Measurements from ENCODE around the gene SYT7.

- no peak for TF ChIP-seq TAF1 (IDR thresholded peaks at IDR 0.05; ENCODE audit: borderline replicate concordance, low read depth, low read length)
- no peak for TF ChIP-seq POLR2A (IDR thresholded peaks at IDR 0.05; ENCODE audit: low read depth, low read length)
Measured at GRCh38 chr11:61489833-61490721, 90.8 kb downstream of the SYT7 start.

Data from GM12892 (cell line).